ENCODE results near the gene DENND1A. TPM values are rescaled to one million over a fixed set of nuclear protein-coding genes. Genes with fewer than 3 reads are reported as not detected.

Gene DENND1A
- total and polyA plus RNA-seq, 4 donors, result 7.9 to 22.0 (median 13.9) TPM

- no peak for DNase-seq (ENCODE audit: low spot score)
- H3K36me3 ChIP-seq (ENCODE audit: control insufficient read depth in 4 of 4, insufficient read depth in 3 of 4, low read depth in 1 of 4, low read length in 3 of 4), result peaks cover 0 to 1% (median 0%) of the 10 kb centered on the region in 4 donors
- H3K4me1 ChIP-seq (ENCODE audit: control insufficient read depth in 4 of 4, insufficient read depth in 4 of 4, low read length in 3 of 4), result no peaks in the 10 kb centered on the region
- no peaks in the 10 kb centered on the region for H3K9me3 ChIP-seq (ENCODE audit: control insufficient read depth in 4 of 4, low read length in 3 of 4)
- WGBS, result 89% methylated on average over 6 of the region's 6 CpGs
- no peak overlapping the region for H3K4me3 ChIP-seq (ENCODE audit: low read depth in 1 of 3, low read length in 3 of 3)
- H3K27ac ChIP-seq (ENCODE audit: low read depth in 1 of 2, low read length in 2 of 2), result no peak overlapping the region
- H3K9ac ChIP-seq (ENCODE audit: low read depth in 1 of 2, low read length in 2 of 2), result no peak overlapping the region
- no peak for TF ChIP-seq NR2F2 (IDR thresholded peaks at IDR 0.05)
- no peak for TF ChIP-seq SP1 (IDR thresholded peaks at IDR 0.05)
- TF ChIP-seq ZBTB33 (IDR thresholded peaks at IDR 0.05), result no peak
- TF ChIP-seq TAF1 (conservative IDR thresholded peaks at IDR 0.05), result no peak
- TF ChIP-seq FOXA1 (IDR thresholded peaks at IDR 0.05), result no peak
- no peak for TF ChIP-seq MAX (IDR thresholded peaks at IDR 0.05)
- no peak for TF ChIP-seq REST (IDR thresholded peaks at IDR 0.05)
- no peak for TF ChIP-seq FOXA2 (IDR thresholded peaks at IDR 0.05)
- no peak for TF ChIP-seq YY1 (IDR thresholded peaks at IDR 0.05)
- TF ChIP-seq RAD21 (IDR thresholded peaks at IDR 0.05), result no peak
- TF ChIP-seq HNF4G (IDR thresholded peaks at IDR 0.05), result no peak
- no peak for TF ChIP-seq GABPA (IDR thresholded peaks at IDR 0.05 in 1 of 2, conservative IDR thresholded peaks at IDR 0.05 in 1 of 2)
- TF ChIP-seq HNF4A (conservative IDR thresholded peaks at IDR 0.05), result no peak
- TF ChIP-seq JUND (IDR thresholded peaks at IDR 0.05), result no peak
- TF ChIP-seq RXRA (IDR thresholded peaks at IDR 0.05), result no peak
- TF ChIP-seq EGR1 (IDR thresholded peaks at IDR 0.05; ENCODE audit: low read depth in 2 of 2), result no peak
- TF ChIP-seq ATF3 (IDR thresholded peaks at IDR 0.05), result no peak
- TF ChIP-seq CTCF (IDR thresholded peaks at IDR 0.05; ENCODE audit: low read depth, low read length, missing input control), result no peak
- no peaks in the 10 kb centered on the region for H3K27me3 ChIP-seq (ENCODE audit: control insufficient read depth in 4 of 4, insufficient read depth in 4 of 4, low read length in 3 of 4)
Observed at GRCh38 chr9:123912167-123912897, 17.6 kb downstream of the DENND1A start.
